Inferior parietal cortex (tissue), 1 donor: ENCODE results near the gene DDOST.

Source experiments
- DNase-seq: peaks from one replicate; pipeline ENCODE4 v3.0.0-alpha.2; 2016; ENCODE audit errors: extremely low spot score

Gene DDOST

DNA sequence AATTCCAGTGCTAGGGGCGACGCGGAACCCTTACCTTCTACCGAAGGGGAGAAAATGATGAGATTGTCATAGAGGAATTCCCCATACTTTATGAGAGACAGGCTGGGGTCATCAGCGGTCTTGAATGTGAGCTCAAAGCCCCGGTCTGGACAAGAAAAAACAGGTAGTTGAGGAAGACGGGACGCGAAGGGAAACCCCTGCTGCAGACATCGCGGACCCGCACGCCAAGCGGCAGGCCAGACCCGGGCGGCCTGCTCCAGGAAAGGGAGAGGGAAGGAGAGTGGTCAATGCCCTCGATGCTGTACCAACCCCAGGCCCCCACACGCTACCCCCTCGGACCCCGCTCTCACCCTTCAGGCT lies 342 bp downstream of the DDOST start:
- DNase-seq: no peak

- DNase-seq: no peak
Observed at GRCh38 chr1:20660363-20660762, 806 bp downstream of the DDOST start.

DNA sequence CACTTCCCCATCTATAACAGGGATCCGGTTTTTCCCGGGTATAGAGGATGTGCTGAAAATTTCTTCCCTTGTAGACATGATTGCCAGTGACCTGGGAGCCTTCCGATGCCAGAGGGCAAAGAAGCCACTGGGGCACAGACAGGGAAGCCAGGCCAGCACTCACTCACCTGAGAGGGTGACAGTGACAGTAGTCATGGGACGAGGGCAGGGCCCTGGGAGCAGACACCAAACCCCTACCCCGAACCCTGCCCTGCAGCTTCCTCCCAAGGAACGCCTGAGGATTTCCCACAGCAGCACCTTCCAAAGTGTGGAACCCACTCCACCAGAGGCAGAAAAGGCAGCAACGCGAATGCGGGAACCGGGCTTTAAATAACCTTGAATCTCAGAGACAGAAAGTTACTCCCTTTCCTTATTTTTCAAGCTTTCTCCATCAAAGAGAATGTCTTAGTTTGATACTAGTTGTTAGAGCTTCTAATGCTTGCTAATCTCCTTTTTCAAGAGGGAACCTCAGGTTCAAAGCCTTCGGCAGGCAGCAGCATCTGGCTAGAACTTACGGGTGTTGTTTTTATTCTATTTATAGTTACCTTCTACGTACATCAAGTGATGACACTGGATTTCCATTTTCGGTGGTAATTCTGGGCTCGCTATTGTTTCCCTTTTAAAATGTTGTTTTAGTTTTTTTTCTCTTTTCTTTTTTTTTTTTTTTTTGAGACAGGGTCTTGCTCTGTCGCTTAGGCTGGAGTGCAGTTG lies 2.8 kb downstream of the DDOST start:
- DNase-seq: no peak

DNA sequence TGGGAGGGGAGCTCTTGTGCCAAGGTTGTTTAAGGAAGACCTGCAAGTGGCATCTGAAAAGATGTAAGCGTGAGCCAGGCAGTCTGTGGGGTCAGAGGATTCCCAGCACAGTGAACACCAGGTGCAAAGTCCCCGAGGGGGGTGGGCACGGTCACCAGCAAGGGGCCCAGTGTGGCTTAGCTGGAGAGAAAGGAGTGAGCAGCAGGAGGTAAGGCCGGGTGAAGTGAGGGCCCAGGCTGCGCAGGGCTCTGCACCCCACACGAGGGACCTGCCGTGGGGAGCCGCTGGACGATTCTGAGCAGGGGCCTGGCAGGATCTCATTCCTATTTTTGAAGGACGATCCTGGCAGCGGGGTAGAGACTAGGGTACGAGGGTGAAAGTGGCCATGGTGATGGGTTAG lies 4.1 kb downstream of the DDOST start:
- DNase-seq: no peak

DNA sequence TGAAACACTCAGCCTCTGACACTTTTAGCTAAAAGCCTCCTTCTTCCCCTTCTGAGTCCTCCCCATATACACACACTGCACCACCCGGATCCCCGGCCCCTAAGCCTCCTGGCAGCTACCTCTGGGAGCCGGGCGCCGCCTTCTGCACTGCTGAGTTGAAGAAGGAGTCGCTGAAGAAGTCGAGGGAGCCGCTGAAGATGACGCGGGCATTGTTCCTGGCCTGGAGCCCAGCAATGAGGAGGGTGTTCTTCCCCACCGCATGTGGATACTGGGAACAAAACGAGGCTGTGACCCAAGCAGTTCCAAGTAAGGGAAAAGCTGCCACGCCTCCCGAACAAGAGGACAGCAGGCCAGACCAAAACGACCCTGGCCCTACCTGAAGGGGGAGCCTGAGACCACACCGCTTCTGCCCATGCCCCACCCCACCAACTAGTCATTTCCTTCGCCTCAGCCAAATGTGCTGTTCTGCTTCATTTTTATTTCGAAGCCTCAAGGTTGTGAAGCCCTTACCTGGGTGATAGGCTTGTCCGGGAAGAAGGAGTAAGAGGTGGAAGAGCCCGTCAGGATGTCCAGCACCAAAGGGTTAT lies 7.0 kb downstream of the DDOST start:
- DNase-seq: no peak

DNA sequence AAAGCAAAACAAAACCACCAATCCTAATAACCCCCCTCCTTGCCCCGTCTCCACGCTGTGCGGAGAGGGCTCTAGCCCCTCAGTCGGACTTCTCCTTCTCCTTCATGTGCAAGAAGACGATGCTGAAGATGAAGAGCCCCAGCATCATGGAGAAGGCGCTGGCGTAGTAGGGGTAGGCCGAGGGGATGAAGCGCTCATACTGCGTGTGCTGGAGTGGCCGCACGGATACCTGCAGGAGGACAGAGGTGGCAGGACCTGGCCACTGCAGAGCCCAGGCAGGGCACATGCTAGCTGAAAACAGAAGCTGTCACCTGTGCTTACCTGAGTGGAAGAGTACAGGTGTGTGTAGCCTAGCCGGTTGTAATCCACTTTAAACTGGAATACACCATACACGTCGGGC lies 8.9 kb downstream of the DDOST start:
- no peak for DNase-seq

- DNase-seq: no peak
Observed at GRCh38 chr1:20648946-20649345, 12.2 kb downstream of the DDOST start.

GRCh38 chr1:20648438-20648837 lies 12.7 kb downstream of the DDOST start:
- no peak for DNase-seq

DNA sequence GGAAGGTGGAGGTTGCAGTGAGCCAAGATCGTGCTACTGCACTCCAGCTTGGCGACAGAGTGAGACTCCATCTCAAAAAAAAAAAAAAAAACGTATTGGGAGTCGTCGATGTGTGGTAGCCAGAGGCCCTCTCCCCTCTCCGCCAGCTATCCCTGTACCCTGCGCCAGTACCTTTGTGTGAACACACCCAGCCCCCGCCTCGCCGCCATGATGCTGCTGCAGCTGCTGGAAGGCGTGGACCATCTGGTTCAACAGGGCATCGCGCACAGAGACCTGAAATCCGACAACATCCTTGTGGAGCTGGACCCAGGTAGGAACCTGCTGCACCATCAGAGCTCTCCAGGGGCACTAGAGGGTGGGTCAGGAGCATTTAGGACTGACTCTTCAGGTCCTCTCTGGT lies 15.8 kb downstream of the DDOST start:
- DNase-seq: no peak

DNA sequence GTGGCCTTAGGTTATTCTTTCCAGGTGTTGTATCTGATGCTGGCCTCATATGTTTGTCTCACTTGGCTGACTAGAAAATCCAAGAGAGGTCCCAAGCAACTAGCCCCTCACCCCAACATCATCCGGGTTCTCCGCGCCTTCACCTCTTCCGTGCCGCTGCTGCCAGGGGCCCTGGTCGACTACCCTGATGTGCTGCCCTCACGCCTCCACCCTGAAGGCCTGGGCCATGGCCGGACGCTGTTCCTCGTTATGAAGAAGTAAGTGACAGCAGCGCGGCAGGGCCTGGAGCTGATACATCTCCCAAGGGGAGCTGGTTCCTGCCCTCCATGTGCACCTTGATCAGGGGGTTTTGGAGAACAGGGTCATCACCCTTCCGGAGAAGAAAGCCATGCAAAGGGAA lies 16.8 kb downstream of the DDOST start:
- no peak for DNase-seq

DNA sequence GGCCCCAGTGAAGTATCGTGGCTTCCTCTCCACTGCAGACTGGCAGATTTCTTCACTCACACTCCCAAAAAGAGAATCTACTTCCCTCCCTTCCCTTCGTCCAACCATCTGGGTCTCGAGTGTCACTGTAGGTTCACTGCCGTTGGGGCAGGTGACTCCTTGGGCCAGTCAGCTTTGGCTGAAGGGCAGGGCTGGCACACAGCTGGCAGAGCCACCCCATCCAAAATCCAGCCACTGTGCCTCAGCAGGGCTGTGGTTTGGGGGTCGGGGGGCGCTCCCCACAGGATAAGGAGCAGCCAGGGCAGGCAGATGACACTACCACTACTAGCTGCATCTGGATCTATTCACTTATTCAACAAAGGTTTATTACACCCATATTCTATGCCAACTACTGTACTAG lies 18.1 kb downstream of the DDOST start:
- no peak for DNase-seq

- DNase-seq: no peak
Observed at GRCh38 chr1:20641975-20642374, 19.2 kb downstream of the DDOST start.

- DNase-seq: peak; percentile 78
Observed at GRCh38 chr1:20640183-20640597, 21.0 kb downstream of the DDOST start.

- DNase-seq: no peak
Observed at GRCh38 chr1:20636785-20637347, 24.3 kb downstream of the DDOST start.

DNA sequence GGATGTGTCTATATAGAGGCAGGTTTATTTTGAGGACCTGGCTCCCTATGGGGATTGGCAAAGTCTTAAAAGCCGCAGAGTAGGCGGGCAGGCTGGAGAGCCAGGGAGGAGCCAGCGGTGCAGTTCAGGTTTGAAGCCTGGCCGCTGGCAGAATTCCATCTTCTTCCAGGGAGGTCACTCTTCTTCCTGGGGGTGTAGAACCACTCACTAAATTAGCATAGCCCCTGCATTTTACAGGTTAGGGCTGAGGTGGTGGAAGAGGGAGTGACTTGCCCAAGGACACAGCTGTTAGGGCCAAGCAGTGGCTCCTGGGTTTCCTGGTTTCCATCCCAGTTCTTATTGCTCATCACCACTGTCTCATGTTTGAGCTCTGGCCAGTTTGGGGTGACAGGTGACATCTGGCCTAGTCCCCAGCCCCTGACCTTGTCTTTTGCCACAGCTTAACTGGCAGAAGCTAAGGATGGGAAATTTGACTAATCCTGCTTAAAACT lies 26.5 kb downstream of the DDOST start:
- no peak for DNase-seq

GRCh38 chr1:20634065-20634593 lies 27.0 kb downstream of the DDOST start:
- no peak for DNase-seq

GRCh38 chr1:20633190-20634064 lies 27.7 kb downstream of the DDOST start, which contains the start of gene PINK1:
Gene PINK1 (plus strand): TSS chr1:20633458. CDS start chr1:20633549, 91 bp downstream.
- DNase-seq: peak; percentile 83

DNA sequence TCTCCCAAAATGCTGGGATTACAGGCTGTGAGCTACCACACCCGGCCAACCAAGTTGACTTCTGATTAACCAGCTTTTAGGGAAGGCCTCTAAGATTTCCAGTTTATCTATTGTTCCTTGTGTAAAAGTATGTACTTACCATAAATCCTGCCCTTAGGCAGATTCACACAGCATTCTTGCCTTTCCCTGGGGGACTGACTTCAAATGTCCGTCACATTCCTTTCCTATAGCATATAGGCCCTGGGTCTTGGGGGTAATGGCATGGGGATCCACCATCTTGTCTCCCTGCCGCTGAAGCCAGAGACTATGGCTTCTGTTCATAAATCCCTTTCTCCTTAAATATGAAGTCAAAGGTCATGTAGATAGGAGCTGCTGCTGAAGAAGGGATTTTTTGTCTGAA lies 28.8 kb downstream of the DDOST start:
- no peak for DNase-seq

DNA sequence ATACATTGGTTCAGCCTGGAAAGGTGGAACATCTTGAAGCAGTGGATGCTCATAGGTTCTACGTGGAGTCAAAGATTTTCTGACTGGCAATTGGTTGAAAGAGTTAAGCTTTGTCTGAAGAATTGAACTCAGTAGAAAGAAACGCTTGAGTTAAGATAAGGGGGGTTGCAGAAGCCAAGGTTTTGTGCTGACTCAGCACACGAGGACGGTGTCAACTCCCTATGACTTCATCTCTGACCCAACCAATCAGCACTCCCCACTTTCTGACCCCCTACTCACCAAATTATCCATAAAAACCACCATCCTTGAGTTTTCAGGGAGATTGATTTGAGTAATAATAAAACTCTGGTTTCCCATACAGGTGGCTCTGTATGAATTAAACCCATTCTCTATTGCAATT lies 30.4 kb downstream of the DDOST start:
- DNase-seq: no peak

DNA sequence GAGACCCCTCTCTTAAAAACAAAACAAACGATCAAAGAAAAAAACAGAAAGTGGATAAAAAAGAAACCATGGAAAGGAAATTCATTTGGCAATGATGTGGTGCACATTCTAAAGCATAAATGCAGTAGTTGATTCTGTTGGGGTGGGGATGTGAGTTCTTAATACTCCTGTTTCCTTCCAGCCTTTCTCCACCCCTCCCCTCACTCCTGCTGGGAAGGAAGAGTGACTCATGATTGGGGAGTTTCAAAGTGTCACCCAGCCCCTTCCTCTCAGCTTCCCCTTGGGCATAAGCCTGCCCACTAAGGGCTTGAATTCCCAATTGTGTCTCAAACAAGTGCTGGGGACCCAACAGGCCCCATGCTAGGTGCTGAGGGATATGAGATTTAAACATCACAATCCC lies 34.6 kb downstream of the DDOST start:
- no peak for DNase-seq

- no peak for DNase-seq
Observed at GRCh38 chr1:20626098-20626427, 35.1 kb downstream of the DDOST start.
